Measurements from ENCODE around the gene TNFSF8.
A peak's percentile ranks its signal among the peaks of the same experiment; 100 is the strongest.

TNFSF8 gene

DNA sequence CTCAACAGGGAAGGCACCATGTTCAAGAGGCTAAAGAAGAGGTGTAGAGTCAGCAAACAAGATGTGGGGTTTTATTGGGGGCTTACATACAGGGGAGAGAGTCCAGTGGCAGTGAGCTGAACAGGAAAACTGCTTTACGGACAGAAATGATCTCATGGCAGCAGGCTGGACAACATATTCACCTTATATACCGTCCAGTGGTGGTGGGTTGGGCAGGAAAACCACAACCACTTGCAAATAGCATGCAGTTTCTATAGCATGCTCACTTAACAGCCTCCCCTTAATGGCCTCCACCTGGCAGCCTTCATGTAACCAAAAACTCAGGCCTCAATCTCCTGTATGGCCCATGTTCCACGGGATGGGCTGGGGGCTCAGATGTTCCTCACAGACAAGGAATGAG lies 5.4 kb downstream of the TNFSF8 start:
- Histone ChIP-seq H3K4me1 (ENCODE audit: insufficient read depth, low read length, severe bottlenecking) (peaks cover 68% of the 10 kb centered on the region), H3K4me2 (ENCODE audit: low read length) (peak overlapping the region; percentile 77)

DNA sequence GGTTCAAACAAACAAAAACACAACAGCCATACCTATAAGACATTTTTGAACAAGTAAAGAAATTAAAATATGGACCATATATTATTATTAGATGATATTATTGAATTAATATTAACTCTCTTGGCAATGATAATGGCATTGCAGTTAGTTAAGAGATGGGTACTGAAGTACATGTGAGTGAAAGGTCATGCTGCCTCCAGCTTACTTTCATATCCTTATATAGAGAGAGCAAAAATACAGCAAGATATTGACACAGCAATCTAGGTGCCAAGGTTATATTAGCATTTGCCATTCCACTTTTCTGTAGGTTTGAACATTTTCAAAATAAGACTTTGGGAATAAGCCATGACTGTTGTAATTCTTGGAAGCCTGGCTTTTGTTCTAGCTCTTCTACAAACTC lies 6.1 kb downstream of the TNFSF8 start:
- no peak overlapping the region for H3K9ac ChIP-seq (ENCODE audit: low read length)
- peaks cover 32% of the 10 kb centered on the region for H3K79me2 ChIP-seq (ENCODE audit: insufficient read depth, low read length)
- H3K9me2 ChIP-seq (ENCODE audit: low read depth, low read length), result no peaks in the 10 kb centered on the region
- TF ChIP-seq, protein P1, sequence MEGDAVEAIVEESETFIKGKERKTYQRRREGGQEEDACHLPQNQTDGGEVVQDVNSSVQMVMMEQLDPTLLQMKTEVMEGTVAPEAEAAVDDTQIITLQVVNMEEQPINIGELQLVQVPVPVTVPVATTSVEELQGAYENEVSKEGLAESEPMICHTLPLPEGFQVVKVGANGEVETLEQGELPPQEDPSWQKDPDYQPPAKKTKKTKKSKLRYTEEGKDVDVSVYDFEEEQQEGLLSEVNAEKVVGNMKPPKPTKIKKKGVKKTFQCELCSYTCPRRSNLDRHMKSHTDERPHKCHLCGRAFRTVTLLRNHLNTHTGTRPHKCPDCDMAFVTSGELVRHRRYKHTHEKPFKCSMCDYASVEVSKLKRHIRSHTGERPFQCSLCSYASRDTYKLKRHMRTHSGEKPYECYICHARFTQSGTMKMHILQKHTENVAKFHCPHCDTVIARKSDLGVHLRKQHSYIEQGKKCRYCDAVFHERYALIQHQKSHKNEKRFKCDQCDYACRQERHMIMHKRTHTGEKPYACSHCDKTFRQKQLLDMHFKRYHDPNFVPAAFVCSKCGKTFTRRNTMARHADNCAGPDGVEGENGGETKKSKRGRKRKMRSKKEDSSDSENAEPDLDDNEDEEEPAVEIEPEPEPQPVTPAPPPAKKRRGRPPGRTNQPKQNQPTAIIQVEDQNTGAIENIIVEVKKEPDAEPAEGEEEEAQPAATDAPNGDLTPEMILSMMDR (IDR thresholded peaks at IDR 0.05; ENCODE audit: low read length), result no peak
- peaks cover 75% of the 10 kb centered on the region for H3K4me1 ChIP-seq (ENCODE audit: insufficient read depth, low read length, severe bottlenecking)
- H4K20me1 ChIP-seq (ENCODE audit: insufficient read depth, low read length), result no peaks in the 10 kb centered on the region
- peak overlapping the region; percentile 77 for H3K4me2 ChIP-seq (ENCODE audit: low read length)
- peaks cover 7% of the 10 kb centered on the region for H3K36me3 ChIP-seq (ENCODE audit: insufficient read depth, low read length)
- H3K27ac ChIP-seq (ENCODE audit: low read depth, low read length, poor library complexity, severe bottlenecking), result peak overlapping the region; percentile 84
- no peaks in the 10 kb centered on the region for H3K27me3 ChIP-seq (ENCODE audit: insufficient read depth, low read length)
- H3K9me3 ChIP-seq (ENCODE audit: low read length), result no peaks in the 10 kb centered on the region
- H2AFZ ChIP-seq (ENCODE audit: low read length), result no peak overlapping the region
- no peaks in the 10 kb centered on the region for H3F3A ChIP-seq (ENCODE audit: insufficient read depth, low read length)
- H3K4me3 ChIP-seq (ENCODE audit: low read depth, low read length, poor library complexity, severe bottlenecking), result no peak overlapping the region

More for the DNA sequence above, 5.4 kb downstream of the TNFSF8 start:
- Histone ChIP-seq H3K9me2 (ENCODE audit: low read depth, low read length) (no peaks in the 10 kb centered on the region), H3K27me3 (ENCODE audit: insufficient read depth, low read length) (no peaks in the 10 kb centered on the region), H3K27ac (ENCODE audit: low read depth, low read length, poor library complexity, severe bottlenecking) (peak overlapping the region; percentile 84), H3F3A (ENCODE audit: insufficient read depth, low read length) (no peaks in the 10 kb centered on the region), H3K36me3 (ENCODE audit: insufficient read depth, low read length) (peaks cover 7% of the 10 kb centered on the region), H3K4me3 (ENCODE audit: low read depth, low read length, poor library complexity, severe bottlenecking) (peak overlapping the region; percentile 32), H4K20me1 (ENCODE audit: insufficient read depth, low read length) (no peaks in the 10 kb centered on the region), H3K9ac (ENCODE audit: low read length) (no peak overlapping the region; the same call in 1 of the 2 replicates), H2AFZ (ENCODE audit: low read length) (no peak overlapping the region), H3K9me3 (ENCODE audit: low read length) (no peaks in the 10 kb centered on the region), H3K79me2 (ENCODE audit: insufficient read depth, low read length) (peaks cover 30% of the 10 kb centered on the region)
- no peak for TF ChIP-seq EZH2 (IDR thresholded peaks at IDR 0.05; ENCODE audit: borderline replicate concordance, low read length)
- TF ChIP-seq, protein P1 (IDR thresholded peaks at IDR 0.05; ENCODE audit: low read length), result no peak

DNA sequence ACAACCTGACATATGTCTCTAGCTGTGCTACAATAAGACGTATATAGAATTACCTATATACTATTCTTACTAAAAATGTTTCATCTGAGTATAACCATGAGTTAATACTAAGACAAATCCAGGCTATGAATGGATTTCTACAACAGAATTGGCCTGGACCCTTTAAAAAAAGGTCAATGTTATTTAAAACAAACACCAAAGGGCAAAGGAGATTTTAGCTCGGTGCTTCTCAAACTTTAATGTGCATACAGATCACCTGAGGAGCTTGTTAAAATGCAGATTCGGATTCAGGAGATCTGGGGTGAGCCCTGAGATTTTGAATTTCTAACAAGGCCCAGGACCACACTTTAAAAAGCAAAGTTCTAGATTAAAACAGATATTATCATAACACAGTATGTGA lies 6.5 kb downstream of the TNFSF8 start:
- H3K27me3 ChIP-seq (ENCODE audit: insufficient read depth, low read length), result no peaks in the 10 kb centered on the region

More for the DNA sequence above, 6.5 kb downstream of the TNFSF8 start:
- Histone ChIP-seq H3K4me1 (ENCODE audit: insufficient read depth, low read length, severe bottlenecking) (peaks cover 75% of the 10 kb centered on the region), H3K9ac (ENCODE audit: low read length) (no peak overlapping the region), H3K79me2 (ENCODE audit: insufficient read depth, low read length) (peaks cover 31% of the 10 kb centered on the region), H4K20me1 (ENCODE audit: insufficient read depth, low read length) (no peaks in the 10 kb centered on the region), H3K27ac (ENCODE audit: low read depth, low read length, poor library complexity, severe bottlenecking) (no peak overlapping the region), H3K4me3 (ENCODE audit: low read depth, low read length, poor library complexity, severe bottlenecking) (no peak overlapping the region), H2AFZ (ENCODE audit: low read length) (no peak overlapping the region), H3F3A (ENCODE audit: insufficient read depth, low read length) (no peaks in the 10 kb centered on the region), H3K9me3 (ENCODE audit: low read length) (no peaks in the 10 kb centered on the region), H3K9me2 (ENCODE audit: low read depth, low read length) (no peaks in the 10 kb centered on the region), H3K36me3 (ENCODE audit: insufficient read depth, low read length) (peaks cover 7% of the 10 kb centered on the region), H3K4me2 (ENCODE audit: low read length) (no peak overlapping the region)
- TF ChIP-seq, protein P1 (IDR thresholded peaks at IDR 0.05; ENCODE audit: low read length), result no peak
- no peak for TF ChIP-seq EZH2 (IDR thresholded peaks at IDR 0.05; ENCODE audit: borderline replicate concordance, low read length)

Measured in OCI-LY1 (cell line).